IMR-90 (cell line): ENCODE data around the gene CCT3. TPM values are rescaled to one million over a fixed set of nuclear protein-coding genes. Genes with fewer than 3 reads are reported as not detected.

Experiments
- ELK1 ChIP-seq: fragments of 150-350 bp; IDR thresholded peaks from 2 replicates; pipeline ENCODE4 v1.6.1; 2016; ENCODE audit warnings: low read depth, mild to moderate bottlenecking, low read length, moderate library complexity, borderline replicate concordance
- polyA plus RNA-seq, 3 experiments: library from polyadenylated mRNA; depleted of rRNA; stranded (reverse); fragments of >200 nt; gene quantifications; 2 replicates each; pipeline ENCODE4 v1.2.3, GENCODE V29; 2012; ENCODE audit warnings: low replicate concordance in 1 of 3
- total RNA-seq: library from RNA; depleted of rRNA; stranded (reverse); fragments of >200 nt; gene quantifications from 2 replicates; pipeline ENCODE4 v1.2.3, GENCODE V29; 2012
- TF ChIP-seq, protein P1 (sequence below): conservative IDR thresholded peaks from 2 replicates; pipeline ENCODE4 v1.5.1; 2012; ENCODE audit warnings: mild to moderate bottlenecking, low read depth, low read length, improper control_type of control experiment

CCT3 gene
- total and polyA plus RNA-seq, 2 of the 4 experiments (the other 2 are of a cell fraction) = 313 to 595 TPM

GRCh38 chr1:156337888-156338179 is 258 bp downstream of the CCT3 start (continued):
- TF ChIP-seq ELK1 = no peak
- TF ChIP-seq, protein P1, sequence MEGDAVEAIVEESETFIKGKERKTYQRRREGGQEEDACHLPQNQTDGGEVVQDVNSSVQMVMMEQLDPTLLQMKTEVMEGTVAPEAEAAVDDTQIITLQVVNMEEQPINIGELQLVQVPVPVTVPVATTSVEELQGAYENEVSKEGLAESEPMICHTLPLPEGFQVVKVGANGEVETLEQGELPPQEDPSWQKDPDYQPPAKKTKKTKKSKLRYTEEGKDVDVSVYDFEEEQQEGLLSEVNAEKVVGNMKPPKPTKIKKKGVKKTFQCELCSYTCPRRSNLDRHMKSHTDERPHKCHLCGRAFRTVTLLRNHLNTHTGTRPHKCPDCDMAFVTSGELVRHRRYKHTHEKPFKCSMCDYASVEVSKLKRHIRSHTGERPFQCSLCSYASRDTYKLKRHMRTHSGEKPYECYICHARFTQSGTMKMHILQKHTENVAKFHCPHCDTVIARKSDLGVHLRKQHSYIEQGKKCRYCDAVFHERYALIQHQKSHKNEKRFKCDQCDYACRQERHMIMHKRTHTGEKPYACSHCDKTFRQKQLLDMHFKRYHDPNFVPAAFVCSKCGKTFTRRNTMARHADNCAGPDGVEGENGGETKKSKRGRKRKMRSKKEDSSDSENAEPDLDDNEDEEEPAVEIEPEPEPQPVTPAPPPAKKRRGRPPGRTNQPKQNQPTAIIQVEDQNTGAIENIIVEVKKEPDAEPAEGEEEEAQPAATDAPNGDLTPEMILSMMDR = peak; percentile 15; the same call in 1 of the 2 replicates
